ENCODE data around the gene METTL25.

DNA sequence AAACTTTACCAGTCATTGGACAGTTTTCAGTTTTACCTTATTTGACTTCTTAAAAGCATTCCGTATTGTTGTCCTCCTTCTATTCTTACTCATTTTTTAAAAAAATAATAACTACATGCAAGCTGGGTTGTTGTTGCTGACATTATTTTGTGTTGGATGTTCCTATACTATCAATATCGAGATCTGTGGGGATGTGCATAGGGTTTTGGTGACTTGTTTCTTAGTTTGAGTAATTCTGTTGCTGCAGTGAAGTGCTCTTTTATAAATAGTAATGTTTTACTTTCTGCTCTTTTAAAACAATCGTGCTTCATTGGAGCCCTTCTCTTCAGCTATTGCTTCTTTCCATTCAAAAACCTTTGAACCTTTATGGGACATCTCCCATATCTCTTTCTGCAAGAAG, 79.4 kb downstream of the METTL25 start:
- TF ChIP-seq CTCF (conservative IDR thresholded peaks at IDR 0.05; ENCODE audit: low read length) = no peak
- TF ChIP-seq EZH2phosphoT487 (IDR thresholded peaks at IDR 0.05; ENCODE audit: borderline replicate concordance) = no peak

All from Loucy (cell line).